ENCODE measurements around the gene CPNE4.

Gene CPNE4

DNA sequence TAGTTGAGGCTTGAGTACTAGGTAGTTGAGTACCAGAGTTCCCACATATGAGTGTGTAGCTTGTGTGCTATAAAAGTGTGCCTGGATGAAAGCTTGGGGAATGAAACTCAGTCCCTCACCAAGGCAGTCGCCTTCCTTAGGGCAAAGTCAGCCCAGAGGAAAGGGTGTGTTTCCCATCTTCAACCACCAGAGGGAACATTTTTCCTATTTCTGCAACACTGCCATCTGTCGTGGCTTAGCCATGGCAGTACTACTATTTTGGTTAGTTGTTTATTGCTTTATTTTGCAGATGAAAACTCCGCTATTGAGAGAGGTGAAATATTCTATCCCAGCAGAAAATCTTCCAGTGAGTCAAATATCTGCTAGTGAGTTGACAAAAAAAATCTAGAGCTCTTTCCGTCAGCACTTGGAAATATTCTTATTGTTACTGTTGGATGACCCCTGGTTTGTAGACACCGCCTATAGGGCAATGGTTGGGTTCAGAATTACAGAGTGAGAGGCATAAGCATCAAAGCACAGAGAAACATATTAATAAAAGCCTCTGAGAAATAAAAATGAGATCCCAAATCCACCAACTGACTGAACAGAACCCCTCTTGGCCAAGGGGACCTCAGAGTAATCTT, 239.9 kb downstream of the CPNE4 start:
- no peak for TF ChIP-seq ZNF274 (IDR thresholded peaks at IDR 0.05; ENCODE audit: low read depth, low read length)
- no peak for TF ChIP-seq YY1 (IDR thresholded peaks at IDR 0.05; ENCODE audit: insufficient read depth, insufficient read length)
- no peak for TF ChIP-seq SUZ12 (IDR thresholded peaks at IDR 0.05; ENCODE audit: extremely low read depth, insufficient read depth, insufficient read length)
- DNase-seq (ENCODE audit: low read depth, low spot score), result peak; percentile 65
- Histone ChIP-seq H3K9me3 (ENCODE audit: insufficient read depth, low read length) (no peaks in the 10 kb centered on the region), H3K36me3 (ENCODE audit: insufficient read depth, insufficient read length, low read length) (no peaks in the 10 kb centered on the region), H3K4me1 (ENCODE audit: insufficient read depth, insufficient read length) (no peaks in the 10 kb centered on the region), H3K27me3 (ENCODE audit: insufficient read depth, insufficient read length) (no peaks in the 10 kb centered on the region), H3K4me3 (ENCODE audit: insufficient read length, low read depth) (no peak overlapping the region), H3K9ac (ENCODE audit: insufficient read length, low read depth) (no peak overlapping the region)

DNA sequence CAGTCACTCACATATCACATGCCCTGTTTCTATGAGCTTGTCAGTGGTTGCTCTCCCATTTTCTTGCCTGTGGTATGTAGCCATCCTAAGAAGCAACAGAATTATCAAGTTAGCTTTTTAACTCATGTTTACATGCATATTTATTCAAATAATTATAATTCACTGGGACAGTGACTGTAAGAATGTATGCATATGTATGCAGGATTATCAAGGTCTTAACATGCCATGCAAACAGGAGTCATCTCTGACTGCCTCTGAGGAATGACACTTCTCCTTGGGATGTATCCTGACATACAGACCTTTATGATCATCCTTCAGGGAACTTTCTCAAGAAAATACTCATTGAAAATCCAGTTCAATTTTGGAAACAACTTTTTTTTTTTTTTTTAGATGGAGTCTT, 240.9 kb downstream of the CPNE4 start:
- Histone ChIP-seq H3K4me3 (ENCODE audit: insufficient read length, low read depth) (no peak overlapping the region), H3K9me3 (ENCODE audit: insufficient read depth, low read length) (no peaks in the 10 kb centered on the region), H3K4me1 (ENCODE audit: insufficient read depth, insufficient read length) (no peaks in the 10 kb centered on the region), H3K36me3 (ENCODE audit: insufficient read depth, insufficient read length, low read length) (no peaks in the 10 kb centered on the region), H3K9ac (ENCODE audit: insufficient read length, low read depth) (no peak overlapping the region), H3K27me3 (ENCODE audit: insufficient read depth, insufficient read length) (no peaks in the 10 kb centered on the region)
- no peak for DNase-seq (ENCODE audit: low read depth, low spot score)
- TF ChIP-seq ZNF274 (IDR thresholded peaks at IDR 0.05; ENCODE audit: low read depth, low read length) (no peak), YY1 (IDR thresholded peaks at IDR 0.05; ENCODE audit: insufficient read depth, insufficient read length) (no peak), SUZ12 (IDR thresholded peaks at IDR 0.05; ENCODE audit: extremely low read depth, insufficient read depth, insufficient read length) (no peak)

DNA sequence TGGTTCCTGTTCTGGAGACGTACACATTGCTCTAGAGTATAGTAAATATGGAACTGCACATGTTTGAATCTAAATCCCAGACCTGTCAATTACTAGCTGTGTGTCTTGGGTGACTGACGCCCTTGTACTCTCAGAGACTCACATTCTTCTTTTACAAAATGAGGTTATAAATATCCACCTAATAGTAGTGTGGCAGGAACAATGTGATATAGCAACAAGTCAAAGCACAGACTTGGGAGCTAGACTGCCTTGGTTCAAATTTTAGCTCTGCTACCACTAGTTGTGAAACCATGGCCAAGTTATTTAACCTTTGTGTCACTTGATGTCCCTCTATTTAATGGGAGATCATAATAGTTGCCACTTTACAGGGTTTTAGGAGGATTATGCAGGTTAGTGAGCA, 245.6 kb downstream of the CPNE4 start:
- Histone ChIP-seq H3K4me3 (ENCODE audit: insufficient read length, low read depth) (no peak overlapping the region), H3K36me3 (ENCODE audit: insufficient read depth, insufficient read length, low read length) (no peaks in the 10 kb centered on the region), H3K9me3 (ENCODE audit: insufficient read depth, low read length) (no peaks in the 10 kb centered on the region), H3K4me1 (ENCODE audit: insufficient read depth, insufficient read length) (no peaks in the 10 kb centered on the region), H3K27me3 (ENCODE audit: insufficient read depth, insufficient read length) (no peaks in the 10 kb centered on the region), H3K9ac (ENCODE audit: insufficient read length, low read depth) (no peak overlapping the region)
- no peak for DNase-seq (ENCODE audit: low read depth, low spot score)
- no peak for TF ChIP-seq YY1 (IDR thresholded peaks at IDR 0.05; ENCODE audit: insufficient read depth, insufficient read length)
- TF ChIP-seq ZNF274 (IDR thresholded peaks at IDR 0.05; ENCODE audit: low read depth, low read length), result no peak
- TF ChIP-seq SUZ12 (IDR thresholded peaks at IDR 0.05; ENCODE audit: extremely low read depth, insufficient read depth, insufficient read length), result no peak

- Histone ChIP-seq H3K4me1 (ENCODE audit: insufficient read depth, insufficient read length) (no peaks in the 10 kb centered on the region), H3K4me3 (ENCODE audit: insufficient read length, low read depth) (no peak overlapping the region), H3K9me3 (ENCODE audit: insufficient read depth, low read length) (no peaks in the 10 kb centered on the region), H3K9ac (ENCODE audit: insufficient read length, low read depth) (no peak overlapping the region), H3K27me3 (ENCODE audit: insufficient read depth, insufficient read length) (no peaks in the 10 kb centered on the region), H3K36me3 (ENCODE audit: insufficient read depth, insufficient read length, low read length) (no peaks in the 10 kb centered on the region)
- TF ChIP-seq SUZ12 (IDR thresholded peaks at IDR 0.05; ENCODE audit: extremely low read depth, insufficient read depth, insufficient read length), result no peak
- no peak for TF ChIP-seq ZNF274 (IDR thresholded peaks at IDR 0.05; ENCODE audit: low read depth, low read length)
- no peak for TF ChIP-seq YY1 (IDR thresholded peaks at IDR 0.05; ENCODE audit: insufficient read depth, insufficient read length)
- DNase-seq (ENCODE audit: low read depth, low spot score), result no peak
Observed at GRCh38 chr3:131786386-131786785, 248.4 kb downstream of the CPNE4 start.

- Histone ChIP-seq H3K4me3 (ENCODE audit: insufficient read length, low read depth) (no peak overlapping the region), H3K9me3 (ENCODE audit: insufficient read depth, low read length) (no peaks in the 10 kb centered on the region), H3K27me3 (ENCODE audit: insufficient read depth, insufficient read length) (no peaks in the 10 kb centered on the region), H3K36me3 (ENCODE audit: insufficient read depth, insufficient read length, low read length) (no peaks in the 10 kb centered on the region), H3K4me1 (ENCODE audit: insufficient read depth, insufficient read length) (no peaks in the 10 kb centered on the region), H3K9ac (ENCODE audit: insufficient read length, low read depth) (no peak overlapping the region)
- no peak for TF ChIP-seq SUZ12 (IDR thresholded peaks at IDR 0.05; ENCODE audit: extremely low read depth, insufficient read depth, insufficient read length)
- no peak for TF ChIP-seq ZNF274 (IDR thresholded peaks at IDR 0.05; ENCODE audit: low read depth, low read length)
- no peak for TF ChIP-seq YY1 (IDR thresholded peaks at IDR 0.05; ENCODE audit: insufficient read depth, insufficient read length)
- no peak for DNase-seq (ENCODE audit: low read depth, low spot score)
Observed at GRCh38 chr3:131782751-131783150, 252.1 kb downstream of the CPNE4 start.

- no peak for DNase-seq (ENCODE audit: low read depth, low spot score)
- H3K27me3 ChIP-seq (ENCODE audit: insufficient read depth, insufficient read length), result no peaks in the 10 kb centered on the region
- H3K9me3 ChIP-seq (ENCODE audit: insufficient read depth, low read length), result peaks cover 9% of the 10 kb centered on the region; the same call in 1 of the 2 replicates
Observed at GRCh38 chr3:131778526-131778925, 256.3 kb downstream of the CPNE4 start.

GRCh38 chr3:131775650-131776049, 259.2 kb downstream of the CPNE4 start:
- H3K27me3 ChIP-seq (ENCODE audit: insufficient read depth, insufficient read length), result no peaks in the 10 kb centered on the region
- H3K9ac ChIP-seq (ENCODE audit: insufficient read length, low read depth), result no peak overlapping the region
- DNase-seq (ENCODE audit: low read depth, low spot score), result no peak
- no peaks in the 10 kb centered on the region for H3K4me1 ChIP-seq (ENCODE audit: insufficient read depth, insufficient read length)
- no peak for TF ChIP-seq ZNF274 (IDR thresholded peaks at IDR 0.05; ENCODE audit: low read depth, low read length)
- TF ChIP-seq SUZ12 (IDR thresholded peaks at IDR 0.05; ENCODE audit: extremely low read depth, insufficient read depth, insufficient read length), result no peak
- TF ChIP-seq YY1 (IDR thresholded peaks at IDR 0.05; ENCODE audit: insufficient read depth, insufficient read length), result no peak
- H3K9me3 ChIP-seq (ENCODE audit: insufficient read depth, low read length), result peaks cover 9% of the 10 kb centered on the region; the same call in 1 of the 2 replicates
- H3K36me3 ChIP-seq (ENCODE audit: insufficient read depth, insufficient read length, low read length), result no peaks in the 10 kb centered on the region
- H3K4me3 ChIP-seq (ENCODE audit: insufficient read length, low read depth), result no peak overlapping the region

More at GRCh38 chr3:131778526-131778925, 256.3 kb downstream of the CPNE4 start:
- H3K9ac ChIP-seq (ENCODE audit: insufficient read length, low read depth), result no peak overlapping the region
- no peak for TF ChIP-seq ZNF274 (IDR thresholded peaks at IDR 0.05; ENCODE audit: low read depth, low read length)
- H3K36me3 ChIP-seq (ENCODE audit: insufficient read depth, insufficient read length, low read length), result no peaks in the 10 kb centered on the region
- no peak overlapping the region for H3K4me3 ChIP-seq (ENCODE audit: insufficient read length, low read depth)
- no peaks in the 10 kb centered on the region for H3K4me1 ChIP-seq (ENCODE audit: insufficient read depth, insufficient read length)
